ENCODE measurements around the gene MCOLN3. TPM values are rescaled to one million over a fixed set of nuclear protein-coding genes. Genes with fewer than 3 reads are reported as not detected.

MCOLN3 gene
- total and polyA plus RNA-seq, 9 of the 15 experiments (the other 6 are each of a cell fraction or from before 2014, with no cell fraction given), result 0.04 to 0.05 TPM; not detected in 7

- Histone ChIP-seq H3K9me3 (replicated peaks; ENCODE audit: control insufficient read depth, insufficient read depth, low read depth, low read length) (no peaks in the 10 kb centered on the region), H3K27me3 (ENCODE audit: control insufficient read depth in 2 of 2, insufficient read depth in 2 of 2, low read length in 2 of 2) (0 out of 5 replicates have a peak, but pooled peaks cover 0 to 6% of the 10 kb centered on the region in 2 experiments), H2AFZ (ENCODE audit: low read depth, low read length) (no peak overlapping the region), H3K9me1 (ENCODE audit: control insufficient read depth, insufficient read depth, low read length) (no peaks in the 10 kb centered on the region), H3K36me3 (ENCODE audit: control insufficient read depth, insufficient read depth, low read length) (no peaks in the 10 kb centered on the region), H3K9ac (ENCODE audit: insufficient read depth in 1 of 2, low read depth in 2 of 2, low read length in 2 of 2) (no peak overlapping the region), H3K4me1 (replicated peaks in 1 of 2; ENCODE audit: control insufficient read depth in 2 of 2, insufficient read depth in 2 of 2, low read length in 2 of 2) (no peaks in the 10 kb centered on the region), H3K27ac (ENCODE audit: extremely low read depth, low read depth, low read length) (no peak overlapping the region), H3K79me2 (ENCODE audit: control insufficient read depth, insufficient read depth, low read length) (no peaks in the 10 kb centered on the region), H4K20me1 (replicated peaks; ENCODE audit: control insufficient read depth, insufficient read depth, low read length) (no peaks in the 10 kb centered on the region), H3K4me3 (no peak overlapping the region), H3K4me2 (ENCODE audit: insufficient read depth, low read length) (no peak overlapping the region)
- DNase-seq (ENCODE audit: extremely low read depth in 1 of 4, low spot score in 3 of 4) (no peak), FAIRE-seq (no peak), ATAC-seq (peak; percentile 58; the same call in 1 of the 3 replicates)
- intact Hi-C loops (cut with micrococcal nuclease), result no loop called here
- in situ Hi-C loops (cut with MboI), result no loop called here
- ChIA-PET POLR2A (interaction anchor here (0.6 kb wide), 1 partner anchor 267 kb away, joined by 4 read pairs; no protein-coding TSS in a partner anchor), CTCF (ENCODE audit: low intra/inter-chr PET ratio) (interaction anchor here (0.8 kb wide), 1 partner anchor 82 kb away, joined by 3 read pairs; no protein-coding TSS in a partner anchor)
- peak; percentile 13 to 17; a peak in 2 of 4 replicates for TF ChIP-seq RAD21 (CRISPR knock-in tag; conservative IDR thresholded peaks at IDR 0.05 in 1 of 2, IDR thresholded peaks at IDR 0.05 in 1 of 2)
- TF ChIP-seq TFE3 (CRISPR knock-in tag; IDR thresholded peaks at IDR 0.05), result peak; percentile 20; the same call in 1 of the 2 replicates
- TF ChIP-seq DIDO1 (tag; IDR thresholded peaks at IDR 0.05; ENCODE audit: low read depth), result no peak
- peak in 1 of 3 experiments; percentile 16; a peak in 1 of 6 replicates for TF ChIP-seq CTCF (IDR thresholded peaks at IDR 0.05 in 2 of 3, conservative IDR thresholded peaks at IDR 0.05 in 1 of 3; ENCODE audit: insufficient read depth in 2 of 3, low read depth in 1 of 3, low read length in 3 of 3)
- 3% methylated on average over 5 of the region's 5 CpGs for WGBS (ENCODE audit: insufficient coverage, low coverage, missing lambda C conversion rate)
- no TSS peak for BruUV-seq (replicated peaks)
These were observed 20.9 kb downstream of the MCOLN3 start for GRCh38 chr1:85027242-85027983.
